ENCODE measurements around the gene UFC1.

The UFC1 gene

DNA sequence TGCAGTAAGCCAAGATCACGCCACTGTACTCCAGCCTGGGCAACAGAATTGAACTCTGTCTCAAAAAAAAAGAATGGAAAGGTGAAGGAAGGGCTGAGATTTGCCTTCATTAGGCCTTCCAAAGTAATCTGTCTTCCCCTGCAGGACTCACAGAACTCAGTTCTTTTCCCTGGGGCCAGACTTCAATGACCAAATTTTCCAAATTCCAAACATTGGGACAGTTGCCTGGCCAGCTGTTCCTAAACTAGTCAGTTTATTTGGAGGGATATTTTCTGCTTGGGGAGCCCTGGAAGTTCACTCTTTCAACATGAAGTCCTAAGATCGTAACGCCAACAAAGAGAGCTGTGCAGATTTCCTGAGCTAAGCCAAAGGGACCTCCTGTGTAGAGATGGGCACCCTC, 15.9 kb upstream of the UFC1 start:
- DNase-seq = no peak

DNA sequence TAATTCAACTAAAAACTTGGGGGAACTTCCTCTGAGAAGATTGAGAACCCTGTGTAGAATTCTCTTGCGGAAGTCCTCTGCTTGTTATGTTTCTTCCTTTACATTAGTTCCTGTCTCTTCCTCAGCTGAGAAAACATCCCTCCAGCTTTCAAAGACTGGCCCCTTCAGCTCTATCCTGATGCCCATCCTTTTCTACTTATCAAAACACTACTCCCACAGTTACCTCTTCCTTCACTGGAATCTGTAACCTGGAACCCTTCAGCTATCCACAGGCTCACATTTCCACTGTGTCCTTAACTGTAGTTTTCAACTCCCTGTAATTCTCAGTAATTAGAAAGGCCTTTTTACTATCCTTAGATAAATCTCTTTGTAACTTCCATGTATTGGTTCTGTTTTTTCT, 15.3 kb upstream of the UFC1 start:
- no peak for DNase-seq

DNA sequence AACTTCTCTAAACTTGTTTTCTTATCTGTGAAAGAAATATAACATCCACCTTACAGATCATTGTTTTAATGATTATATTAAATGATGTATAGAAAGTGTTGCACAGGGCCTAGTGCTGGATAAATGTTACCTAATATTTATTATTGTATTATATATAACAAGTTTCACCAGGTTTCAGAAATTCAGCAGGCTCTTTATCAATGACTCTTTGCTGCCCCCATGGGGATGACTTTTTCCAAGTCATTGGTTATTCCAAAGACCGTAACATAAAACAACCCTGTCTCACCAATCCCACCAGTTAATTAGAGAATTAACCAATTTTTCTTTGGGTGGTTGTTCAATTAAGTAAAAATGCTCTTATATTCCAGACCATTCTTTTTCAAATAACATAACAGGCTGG, 14.0 kb upstream of the UFC1 start:
- DNase-seq = no peak

DNA sequence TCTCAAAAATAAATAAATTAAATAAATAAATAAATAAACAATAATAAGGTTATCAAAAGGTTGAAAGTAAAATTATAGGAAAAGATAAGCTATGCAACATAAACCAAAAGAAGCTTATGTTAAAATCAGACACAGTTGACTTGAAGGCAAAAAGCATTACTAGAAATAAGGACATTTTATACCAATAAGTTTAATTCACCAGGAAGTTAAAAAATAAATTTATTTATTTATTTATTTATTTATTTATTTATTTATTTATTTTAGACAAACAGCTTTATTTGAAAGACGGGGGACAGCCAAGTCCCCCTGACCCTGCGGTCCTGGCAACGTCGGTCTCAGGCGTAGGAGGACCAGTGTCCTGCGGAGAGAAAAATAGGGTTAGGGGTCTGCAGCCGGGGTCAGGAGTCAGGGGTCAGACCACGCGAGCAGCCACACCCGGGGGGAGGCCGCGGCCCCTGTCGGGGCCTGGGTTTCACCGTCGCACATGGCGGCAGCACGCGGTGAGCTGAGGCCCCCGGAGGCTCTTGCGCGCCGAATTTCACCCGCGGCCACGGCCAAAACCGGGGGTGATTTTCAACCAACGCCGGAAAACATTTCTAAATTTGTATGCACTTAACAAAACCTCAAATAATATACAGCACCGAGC, 12.9 kb upstream of the UFC1 start:
- DNase-seq = no peak

DNA sequence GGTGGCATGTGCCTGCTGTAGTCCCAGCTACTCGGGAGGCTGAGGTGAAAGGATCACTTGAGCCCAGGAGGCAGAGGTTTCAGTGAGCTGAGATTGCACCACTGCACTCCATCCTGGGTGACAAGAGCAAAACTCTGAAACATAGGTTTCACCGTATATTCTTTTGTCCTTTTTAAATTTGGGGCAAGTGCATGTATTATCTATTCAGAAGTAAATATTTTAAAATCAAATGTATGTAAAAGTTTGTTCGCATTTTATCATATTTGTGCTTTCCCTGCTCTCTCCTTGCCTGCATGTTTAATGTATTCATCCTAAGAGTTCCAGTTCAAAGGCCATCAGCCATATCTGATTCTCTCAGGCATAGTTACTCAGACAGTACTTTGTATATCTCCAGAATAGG, 7.9 kb upstream of the UFC1 start:
- no peak for DNase-seq

DNA sequence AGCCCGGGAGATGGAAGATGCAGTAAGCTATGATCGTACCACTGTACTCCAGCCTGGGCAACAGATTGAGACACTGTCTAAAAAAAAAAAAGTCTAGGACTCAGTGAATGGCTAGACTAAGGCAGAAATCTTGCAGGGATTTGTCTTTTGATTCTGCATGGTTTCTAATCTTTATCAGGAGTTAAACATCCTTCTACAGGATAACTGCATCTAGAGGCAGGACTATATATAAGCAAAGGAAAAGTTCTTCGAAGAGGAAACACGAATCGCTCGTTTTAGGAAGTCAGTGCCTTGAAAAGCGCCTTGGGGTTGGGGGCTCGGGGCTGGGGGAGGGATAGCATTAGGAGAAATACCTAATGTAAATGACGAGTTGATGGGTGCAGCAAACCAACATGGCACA, 602 bp upstream of the UFC1 start:
- no peak for DNase-seq

DNA sequence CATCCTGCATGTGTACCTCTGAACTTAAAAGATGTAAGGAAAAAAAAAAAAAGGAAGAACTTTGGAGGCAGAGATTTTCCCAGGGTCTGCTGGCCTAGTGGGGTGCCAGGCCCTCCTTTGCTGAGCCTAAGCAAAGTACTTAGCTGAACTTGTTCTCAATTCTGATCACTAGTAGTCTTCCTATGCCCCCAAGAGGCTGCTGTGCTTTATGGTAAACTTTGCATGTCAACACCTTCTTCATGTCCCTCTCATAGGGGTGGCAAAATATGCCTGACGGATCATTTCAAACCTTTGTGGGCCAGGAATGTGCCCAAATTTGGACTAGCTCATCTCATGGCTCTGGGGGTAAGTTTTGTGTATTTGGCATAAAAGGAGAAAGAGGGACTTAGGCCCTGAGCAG, 4.1 kb downstream of the UFC1 start:
- DNase-seq = no peak

DNA sequence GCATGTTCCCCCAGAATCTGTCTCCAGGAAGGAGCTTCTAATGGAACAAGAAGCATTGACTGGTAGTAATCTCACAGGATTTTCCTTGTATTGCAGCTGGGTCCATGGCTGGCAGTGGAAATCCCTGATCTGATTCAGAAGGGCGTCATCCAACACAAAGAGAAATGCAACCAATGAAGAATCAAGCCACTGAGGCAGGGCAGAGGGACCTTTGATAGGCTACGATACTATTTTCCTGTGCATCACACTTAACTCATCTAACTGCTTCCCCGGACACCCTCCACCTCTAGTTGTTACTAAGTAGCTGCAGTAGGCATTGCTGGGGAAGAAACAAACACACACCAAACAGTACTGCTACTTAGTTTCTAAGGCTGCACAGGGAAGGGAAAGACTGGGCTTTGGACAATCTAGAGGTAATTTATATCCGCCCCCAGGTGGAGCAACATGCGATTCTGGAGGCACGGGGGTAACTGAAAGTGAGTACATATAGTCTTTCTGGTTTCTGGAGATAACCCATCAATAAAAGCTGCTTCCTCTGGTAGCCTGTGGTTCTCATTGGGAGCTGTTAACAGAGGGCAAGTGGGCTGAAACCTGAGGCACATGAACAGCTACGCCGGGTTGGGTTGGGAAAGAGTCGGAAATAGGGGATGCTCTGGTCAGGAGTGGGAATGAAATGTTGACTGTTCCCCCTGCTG, 4.7 kb downstream of the UFC1 start:
- no peak for DNase-seq

DNA sequence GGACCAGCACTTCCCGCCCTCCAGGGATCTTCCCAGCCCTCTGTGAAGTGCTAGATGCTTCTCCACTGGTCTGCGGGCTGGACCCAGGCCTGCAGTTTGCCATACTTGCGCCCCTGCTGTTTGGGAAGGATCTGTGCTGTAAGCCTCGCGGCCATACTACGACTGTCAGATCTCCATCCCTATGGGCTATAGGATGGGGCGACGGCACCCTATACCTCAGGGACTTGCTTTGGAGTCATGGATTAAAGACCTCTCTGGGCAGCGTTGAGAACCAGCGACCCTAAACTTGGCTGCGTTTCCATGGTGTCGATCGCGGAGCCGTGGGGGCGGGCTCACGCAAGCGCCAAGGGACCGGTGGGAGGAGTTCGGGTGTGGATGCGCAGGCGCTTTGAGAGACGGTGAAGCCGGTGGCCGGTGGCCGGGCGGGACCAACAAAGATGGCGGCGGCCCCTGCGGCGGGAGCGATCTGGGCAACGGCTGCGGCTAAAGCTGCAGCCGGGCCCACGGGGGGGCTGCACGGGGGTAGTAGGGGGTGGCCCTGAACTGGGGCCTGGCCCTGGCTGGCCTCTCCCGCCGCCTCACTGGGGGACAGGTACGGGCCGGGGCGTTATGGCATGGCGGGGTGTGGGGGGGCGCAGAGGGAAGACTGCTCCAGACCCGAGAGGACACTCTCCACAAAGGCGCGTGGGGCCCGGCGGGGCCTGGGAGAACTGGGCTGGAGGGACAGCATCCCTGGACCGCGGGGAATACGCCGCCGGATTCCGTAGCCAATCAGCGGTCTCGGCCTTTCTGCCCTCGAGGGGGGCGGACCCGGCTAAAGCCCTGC, 5.5 kb downstream of the UFC1 start, which contains the start of gene USP21:
Gene USP21 (plus strand): TSS at position 414 of the 826 bp plus-strand sequence. CDS start 1,141 bp downstream, outside the sequence.
- peak; percentile 90 for DNase-seq

DNA sequence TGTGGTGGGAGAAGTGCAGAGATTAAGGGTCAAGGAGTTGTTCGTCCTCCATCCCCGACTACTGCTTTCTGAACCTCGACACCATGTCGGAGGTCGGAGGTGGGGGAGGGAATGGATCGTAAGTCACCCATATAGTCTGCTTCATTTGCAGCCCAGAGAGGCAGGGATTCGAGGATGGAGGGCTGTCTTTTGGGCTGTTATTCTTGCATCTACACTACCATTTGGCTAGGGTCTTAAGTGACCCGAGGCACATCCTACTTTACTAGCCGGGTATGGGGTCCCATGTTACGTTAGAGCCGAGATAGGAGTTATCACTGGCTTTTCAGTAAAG, 6.1 kb downstream of the UFC1 start:
- DNase-seq = no peak

DNA sequence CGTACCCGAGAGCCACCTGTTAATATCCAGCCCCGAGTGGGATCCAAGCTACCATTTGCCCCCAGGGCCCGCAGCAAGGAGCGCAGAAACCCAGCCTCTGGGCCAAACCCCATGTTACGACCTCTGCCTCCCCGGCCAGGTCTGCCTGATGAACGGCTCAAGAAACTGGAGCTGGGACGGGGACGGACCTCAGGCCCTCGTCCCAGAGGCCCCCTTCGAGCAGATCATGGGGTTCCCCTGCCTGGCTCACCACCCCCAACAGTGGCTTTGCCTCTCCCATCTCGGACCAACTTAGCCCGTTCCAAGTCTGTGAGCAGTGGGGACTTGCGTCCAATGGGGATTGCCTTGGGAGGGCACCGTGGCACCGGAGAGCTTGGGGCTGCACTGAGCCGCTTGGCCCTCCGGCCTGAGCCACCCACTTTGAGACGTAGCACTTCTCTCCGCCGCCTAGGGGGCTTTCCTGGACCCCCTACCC, 6.9 kb downstream of the UFC1 start:
- no peak for DNase-seq

DNA sequence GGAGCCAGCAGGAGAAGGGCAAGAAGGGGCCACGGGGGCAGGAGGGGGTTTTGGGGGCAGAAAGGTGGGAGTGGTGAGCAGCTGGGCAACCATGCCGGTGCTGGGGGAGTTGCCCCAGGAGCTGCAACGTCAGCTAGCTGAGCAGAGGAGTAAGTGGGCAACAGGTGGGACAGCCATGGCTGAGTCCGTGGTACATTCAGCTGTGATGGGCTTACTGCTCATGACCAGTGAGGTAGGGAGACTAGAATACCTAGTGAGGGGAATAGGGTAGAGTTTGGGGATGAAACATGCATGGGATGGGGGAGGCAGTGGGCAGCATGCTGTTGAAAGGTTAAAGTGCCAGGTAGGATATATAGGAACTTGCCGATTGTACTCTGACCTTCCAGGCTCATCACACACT, 7.9 kb downstream of the UFC1 start:
- DNase-seq = no peak

DNA sequence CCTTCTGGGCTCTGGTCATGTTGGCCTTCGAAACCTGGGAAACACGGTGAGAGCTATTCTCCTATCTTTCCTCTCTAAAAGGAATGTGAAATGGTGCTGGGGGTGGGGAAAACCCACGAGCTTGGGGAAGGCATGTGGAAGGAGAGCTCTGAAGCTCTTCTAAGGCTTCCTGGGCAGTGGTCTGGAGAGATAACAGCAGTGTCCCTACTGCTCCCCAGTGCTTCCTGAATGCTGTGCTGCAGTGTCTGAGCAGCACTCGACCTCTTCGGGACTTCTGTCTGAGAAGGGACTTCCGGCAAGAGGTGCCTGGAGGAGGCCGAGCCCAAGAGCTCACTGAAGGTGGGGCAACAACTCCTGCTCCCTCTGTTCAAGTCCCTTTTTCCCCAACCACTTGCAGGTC, 8.3 kb downstream of the UFC1 start:
- no peak for DNase-seq

DNA sequence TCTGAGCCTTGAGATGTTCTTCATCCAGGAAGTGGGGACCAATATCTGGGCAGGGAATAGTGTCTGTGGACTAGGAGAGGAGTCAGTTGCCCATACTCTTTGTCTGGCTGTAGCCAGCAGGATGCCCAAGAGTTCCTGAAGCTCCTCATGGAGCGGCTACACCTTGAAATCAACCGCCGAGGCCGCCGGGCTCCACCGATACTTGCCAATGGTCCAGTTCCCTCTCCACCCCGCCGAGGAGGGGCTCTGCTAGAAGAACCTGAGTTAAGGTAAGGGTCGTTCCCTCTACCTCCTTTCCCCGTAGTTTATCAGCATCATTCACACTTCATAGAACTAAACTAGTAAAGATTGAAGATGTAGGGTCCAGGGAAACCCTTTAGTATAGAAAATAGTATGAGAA, 9.0 kb downstream of the UFC1 start:
- no peak for DNase-seq

DNA sequence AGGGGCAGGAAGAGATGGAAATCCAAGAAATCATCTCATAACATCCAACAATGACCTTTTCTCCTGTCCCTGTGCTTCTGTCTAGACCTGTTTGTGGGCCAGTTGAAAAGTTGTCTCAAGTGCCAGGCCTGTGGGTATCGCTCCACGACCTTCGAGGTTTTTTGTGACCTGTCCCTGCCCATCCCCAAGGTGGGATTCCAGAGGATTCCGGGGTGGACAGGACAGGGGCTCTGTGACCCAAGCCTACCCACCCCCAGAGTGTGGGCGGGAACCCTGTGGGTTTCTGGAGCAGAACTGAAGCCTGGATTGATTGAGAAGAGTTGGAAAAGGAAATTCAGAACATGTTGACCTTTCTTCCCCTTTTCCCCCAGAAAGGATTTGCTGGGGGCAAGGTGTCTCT, 10.0 kb downstream of the UFC1 start:
- DNase-seq = no peak

DNA sequence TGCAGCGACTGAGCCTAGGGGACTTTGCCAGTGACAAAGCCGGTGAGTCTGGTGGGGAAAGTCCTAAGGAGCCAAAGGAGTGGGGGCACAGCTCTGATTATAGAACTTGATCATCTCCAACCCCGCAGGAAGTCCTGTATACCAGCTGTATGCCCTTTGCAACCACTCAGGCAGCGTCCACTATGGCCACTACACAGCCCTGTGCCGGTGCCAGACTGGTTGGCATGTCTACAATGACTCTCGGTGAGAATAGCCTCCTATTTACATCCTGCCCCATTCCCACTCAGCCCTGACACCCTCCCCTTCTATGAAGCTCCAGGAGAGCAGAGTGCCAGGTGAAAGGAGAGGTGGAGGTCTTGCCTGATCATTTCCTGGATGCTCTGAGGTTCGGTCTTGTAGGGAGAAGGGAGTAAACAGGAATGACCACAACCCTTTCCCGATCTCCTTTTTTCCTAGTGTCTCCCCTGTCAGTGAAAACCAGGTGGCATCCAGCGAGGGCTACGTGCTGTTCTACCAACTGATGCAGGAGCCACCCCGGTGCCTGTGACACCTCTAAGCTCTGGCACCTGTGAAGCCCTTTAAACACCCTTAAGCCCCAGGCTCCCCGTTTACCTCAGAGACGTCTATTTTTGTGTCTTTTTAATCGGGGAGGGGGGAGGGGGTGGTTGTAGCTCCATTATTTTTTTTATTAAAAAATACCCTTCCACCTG, 11.3 kb downstream of the UFC1 start:
- no peak for DNase-seq

DNA sequence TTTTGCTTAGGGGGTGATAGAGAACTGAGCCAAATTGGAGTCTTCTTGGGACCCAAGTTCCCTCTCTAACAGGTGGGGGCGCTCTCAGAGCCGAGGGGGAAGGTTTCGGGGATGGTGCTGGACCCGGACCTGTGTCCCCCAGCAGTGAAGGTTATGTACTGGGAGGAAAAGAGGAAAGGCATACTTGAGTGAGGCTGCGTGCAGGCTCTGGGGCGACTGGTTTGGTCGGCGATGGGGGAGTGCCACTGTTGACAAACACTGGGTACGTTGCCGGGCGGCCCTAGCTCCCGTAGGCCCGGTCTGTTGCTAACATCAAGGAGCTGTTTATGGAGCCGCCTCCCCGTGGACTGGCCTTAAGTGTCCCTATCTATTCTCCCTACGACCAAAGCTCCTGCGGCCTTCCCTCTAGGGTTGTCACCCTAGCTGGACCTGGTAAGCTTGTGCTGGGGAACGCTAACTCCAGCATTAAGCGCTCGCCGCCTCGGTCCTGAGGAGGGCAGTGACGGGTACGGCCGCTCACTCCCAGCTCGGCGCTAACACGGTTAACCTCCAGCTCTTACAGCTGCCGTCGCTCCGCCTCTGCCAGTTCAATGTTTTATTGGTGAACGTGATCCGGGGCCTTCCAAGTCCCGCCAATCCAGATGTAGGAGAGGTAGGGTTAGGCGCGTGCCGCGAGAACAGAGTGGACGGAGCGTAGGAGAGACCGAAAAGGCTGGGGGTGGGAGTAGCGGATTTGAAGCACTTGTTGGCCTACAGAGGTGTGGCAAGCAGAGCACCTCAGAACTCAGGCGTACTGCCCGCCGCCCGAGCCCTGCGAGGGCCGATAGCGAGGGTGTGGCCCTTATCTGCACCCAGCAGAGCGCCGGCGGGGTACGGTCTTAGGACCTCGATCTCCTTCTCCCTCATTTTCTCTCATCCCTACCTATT, 12.2 kb downstream of the UFC1 start, which contains the start of gene PPOX:
Gene PPOX (plus strand): TSS at position 685 of the 927 bp plus-strand sequence. CDS start 422 bp downstream, outside the sequence.
- peak; percentile 82 for DNase-seq

DNA sequence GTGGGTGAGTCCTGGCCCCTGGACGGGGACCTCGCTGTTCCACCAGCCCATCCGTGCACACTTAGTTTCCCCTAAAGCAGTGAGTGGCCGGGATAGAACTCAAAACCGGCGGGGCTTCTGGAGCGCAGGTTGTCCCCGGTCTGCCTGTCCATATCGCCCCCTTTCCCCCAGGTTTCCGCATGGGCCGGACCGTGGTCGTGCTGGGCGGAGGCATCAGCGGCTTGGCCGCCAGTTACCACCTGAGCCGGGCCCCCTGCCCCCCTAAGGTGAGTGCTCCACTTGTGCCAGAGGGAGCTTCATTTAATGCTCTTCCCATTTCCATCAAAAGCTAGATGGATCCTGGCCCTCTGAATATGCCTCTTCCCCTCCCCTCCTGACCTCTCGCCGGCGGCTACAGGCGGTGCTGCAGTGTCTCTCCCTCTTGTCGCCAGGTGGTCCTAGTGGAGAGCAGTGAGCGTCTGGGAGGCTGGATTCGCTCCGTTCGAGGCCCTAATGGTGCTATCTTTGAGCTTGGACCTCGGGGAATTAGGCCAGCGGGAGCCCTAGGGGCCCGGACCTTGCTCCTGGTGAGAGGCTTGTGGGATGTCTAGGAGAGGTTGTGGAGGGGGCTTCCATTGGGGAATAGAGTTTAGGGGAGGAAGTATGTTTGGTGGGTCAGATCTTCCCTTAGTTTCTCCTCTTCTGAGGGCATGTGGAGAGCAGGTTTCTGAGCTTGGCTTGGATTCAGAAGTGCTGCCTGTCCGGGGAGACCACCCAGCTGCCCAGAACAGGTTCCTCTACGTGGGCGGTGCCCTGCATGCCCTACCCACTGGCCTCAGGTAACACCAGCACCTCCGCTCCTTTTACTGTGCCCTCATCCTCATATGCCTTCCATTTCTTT, 13.1 kb downstream of the UFC1 start:
- DNase-seq = no peak

DNA sequence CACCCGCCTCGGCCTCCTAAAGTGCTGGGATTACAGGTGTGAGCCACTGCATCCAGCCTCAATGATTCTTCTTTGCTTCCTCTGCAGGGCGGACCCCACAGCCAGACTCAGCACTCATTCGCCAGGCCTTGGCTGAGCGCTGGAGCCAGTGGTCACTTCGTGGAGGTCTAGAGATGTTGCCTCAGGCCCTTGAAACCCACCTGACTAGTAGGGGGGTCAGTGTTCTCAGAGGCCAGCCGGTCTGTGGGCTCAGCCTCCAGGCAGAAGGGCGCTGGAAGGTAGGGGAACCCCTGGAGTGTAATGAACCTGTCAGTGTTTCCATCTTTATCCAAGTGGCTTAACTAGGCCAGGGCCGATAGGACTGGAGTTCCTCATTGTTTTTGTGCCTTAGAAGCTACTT, 15.1 kb downstream of the UFC1 start:
- DNase-seq = no peak

DNA sequence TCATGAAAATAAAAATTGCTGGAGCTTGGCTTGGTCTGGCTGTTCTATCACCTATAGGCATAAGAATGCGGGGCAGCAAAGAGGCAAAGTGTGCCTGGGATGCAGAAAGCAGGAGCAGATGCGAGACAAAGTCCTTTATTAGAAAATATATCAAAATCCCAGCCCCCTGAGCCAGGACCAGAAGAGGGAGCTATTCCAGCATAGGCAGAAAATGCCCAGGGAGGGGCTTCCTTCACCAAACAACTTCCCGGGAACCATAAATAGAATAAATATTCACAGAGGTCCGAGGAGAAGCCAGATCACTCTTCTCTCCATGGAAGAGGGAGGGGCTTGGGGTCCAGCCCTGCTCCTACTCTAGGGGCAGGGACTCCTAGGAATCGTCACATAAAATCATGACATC, 17.4 kb downstream of the UFC1 start:
- no peak for DNase-seq

DNA sequence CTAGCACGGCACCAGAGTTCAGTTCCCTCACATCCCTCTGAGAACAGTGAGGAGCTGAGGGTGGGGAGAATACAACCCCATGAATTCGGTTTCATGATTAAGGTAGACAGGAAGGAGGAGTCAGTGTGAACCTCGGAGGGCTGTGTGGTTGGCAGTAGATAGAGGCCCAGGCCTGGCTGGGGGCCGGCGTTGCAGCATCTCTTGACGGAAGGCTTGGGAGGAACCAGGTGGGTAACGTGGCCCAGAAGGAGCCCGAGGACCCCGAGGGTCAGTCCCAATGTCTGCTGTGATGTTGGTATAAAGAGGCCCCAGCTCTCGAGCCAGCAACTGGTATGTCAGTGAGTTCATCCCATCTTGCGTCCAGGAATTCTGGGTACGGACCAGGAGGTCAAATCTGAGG, 17.9 kb downstream of the UFC1 start:
- DNase-seq = no peak

Data from stimulated activated CD4-positive, alpha-beta T cell treated with anti-CD3 and anti-CD28 coated beads, Interleukin-12 subunit alpha, Interleukin-12 subunit beta, amount 100 ng/mL, for 4 hours (primary cell).